ENCODE results near the gene TMEM95.
A peak's percentile ranks its signal among the peaks of the same experiment; 100 is the strongest.

TMEM95 gene

DNA sequence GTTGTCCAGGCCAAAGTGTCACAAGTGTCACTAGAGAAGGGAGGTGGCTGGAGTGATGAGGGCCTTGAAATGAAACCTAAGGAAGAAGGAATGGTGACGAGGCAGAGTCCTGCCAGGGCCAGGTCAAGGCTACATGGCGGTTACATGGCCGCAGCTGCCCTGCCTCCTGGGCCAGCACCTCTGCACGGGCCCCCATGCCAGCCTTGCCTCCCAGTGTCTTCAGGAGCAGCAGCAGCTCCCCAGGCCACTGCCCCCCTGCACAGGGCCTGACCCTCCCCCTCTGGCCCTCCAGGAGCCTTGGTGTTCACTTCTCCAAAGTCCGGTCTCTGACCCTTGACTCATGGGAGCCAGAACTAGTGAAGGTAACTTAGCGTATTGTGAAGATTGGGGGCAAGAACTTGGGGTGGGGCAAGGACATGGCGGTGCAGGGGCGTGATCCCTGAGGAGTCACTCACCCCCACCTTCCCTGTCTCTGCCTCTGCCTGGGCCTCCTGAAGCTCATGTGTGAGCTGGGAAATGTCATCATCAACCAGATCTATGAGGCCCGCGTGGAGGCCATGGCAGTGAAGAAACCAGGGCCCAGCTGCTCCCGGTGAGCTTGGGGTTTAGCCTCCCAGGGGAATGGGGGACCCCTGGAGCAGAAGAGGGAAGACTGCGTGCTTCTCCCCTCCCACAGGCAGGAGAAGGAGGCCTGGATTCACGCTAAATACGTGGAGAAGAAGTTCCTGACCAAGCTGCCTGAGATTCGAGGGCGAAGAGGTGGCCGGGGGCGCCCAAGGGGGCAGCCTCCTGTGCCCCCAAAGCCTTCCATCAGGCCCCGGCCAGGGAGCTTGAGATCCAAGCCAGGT lies 7.1 kb upstream of the TMEM95 start:
- TF ChIP-seq, protein P1, sequence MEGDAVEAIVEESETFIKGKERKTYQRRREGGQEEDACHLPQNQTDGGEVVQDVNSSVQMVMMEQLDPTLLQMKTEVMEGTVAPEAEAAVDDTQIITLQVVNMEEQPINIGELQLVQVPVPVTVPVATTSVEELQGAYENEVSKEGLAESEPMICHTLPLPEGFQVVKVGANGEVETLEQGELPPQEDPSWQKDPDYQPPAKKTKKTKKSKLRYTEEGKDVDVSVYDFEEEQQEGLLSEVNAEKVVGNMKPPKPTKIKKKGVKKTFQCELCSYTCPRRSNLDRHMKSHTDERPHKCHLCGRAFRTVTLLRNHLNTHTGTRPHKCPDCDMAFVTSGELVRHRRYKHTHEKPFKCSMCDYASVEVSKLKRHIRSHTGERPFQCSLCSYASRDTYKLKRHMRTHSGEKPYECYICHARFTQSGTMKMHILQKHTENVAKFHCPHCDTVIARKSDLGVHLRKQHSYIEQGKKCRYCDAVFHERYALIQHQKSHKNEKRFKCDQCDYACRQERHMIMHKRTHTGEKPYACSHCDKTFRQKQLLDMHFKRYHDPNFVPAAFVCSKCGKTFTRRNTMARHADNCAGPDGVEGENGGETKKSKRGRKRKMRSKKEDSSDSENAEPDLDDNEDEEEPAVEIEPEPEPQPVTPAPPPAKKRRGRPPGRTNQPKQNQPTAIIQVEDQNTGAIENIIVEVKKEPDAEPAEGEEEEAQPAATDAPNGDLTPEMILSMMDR (conservative IDR thresholded peaks at IDR 0.05; ENCODE audit: control insufficient read depth, insufficient read depth, low read depth, low read length): no peak
- DNase-seq (ENCODE audit: low read depth): peak; percentile 40
- H3K4me3 ChIP-seq (ENCODE audit: control insufficient read depth, low read depth, low read length): no peak overlapping the region

GRCh38 chr17:7348478-7349242 lies 6.3 kb upstream of the TMEM95 start:
- TF ChIP-seq, protein P1 (conservative IDR thresholded peaks at IDR 0.05; ENCODE audit: control insufficient read depth, insufficient read depth, low read depth, low read length): no peak
- peak; percentile 93 for DNase-seq (ENCODE audit: low read depth)
- no peak overlapping the region for H3K4me3 ChIP-seq (ENCODE audit: control insufficient read depth, low read depth, low read length)

DNA sequence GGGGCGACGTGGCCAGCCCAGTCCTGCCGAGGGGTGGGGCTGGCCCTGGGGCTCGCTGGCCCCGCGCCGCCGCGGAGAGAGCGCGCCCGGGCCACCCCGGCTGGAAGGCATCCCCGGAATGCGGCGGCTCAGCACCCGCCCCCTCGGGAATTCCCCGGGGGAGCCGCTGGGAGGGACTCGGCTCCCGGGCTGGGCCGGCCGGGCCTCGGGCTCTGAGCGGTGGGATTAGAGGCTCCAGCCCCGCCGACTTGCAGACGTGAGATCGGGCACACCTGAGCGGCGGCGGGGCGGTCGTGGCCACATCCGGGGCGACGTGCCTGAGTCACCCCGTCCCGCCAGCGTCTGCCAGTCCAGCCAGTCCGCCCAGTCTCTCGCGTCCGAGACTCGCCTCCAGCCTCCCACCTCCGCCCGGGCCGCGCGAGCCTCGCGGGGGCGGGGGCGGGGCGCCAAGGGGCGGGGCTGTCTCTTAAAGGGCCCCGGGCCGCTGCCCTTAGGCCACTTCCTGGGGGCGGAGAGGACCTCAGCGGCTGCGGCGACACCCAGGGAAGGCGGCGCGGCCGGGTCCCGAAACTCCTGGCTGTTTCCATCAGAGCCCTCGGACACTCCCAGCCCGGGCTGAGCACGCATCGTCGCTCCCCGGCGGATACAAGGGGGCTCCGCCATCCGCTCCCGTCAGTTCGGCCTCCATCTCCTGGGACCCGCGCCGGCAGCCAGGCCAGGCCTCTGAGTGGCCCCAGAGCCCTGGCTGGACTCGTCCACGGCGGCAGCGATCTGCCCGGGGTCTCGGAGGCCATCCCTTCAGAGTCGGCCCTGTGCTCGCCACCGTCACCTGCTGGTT lies 3.1 kb upstream of the TMEM95 start, which contains the start of gene KCTD11:
TSS of gene KCTD11 (plus strand) at position 498 of the 838 bp plus-strand sequence.
- peak within 1 kb of the TSS; percentile 75 for H3K4me3 ChIP-seq (ENCODE audit: control insufficient read depth, low read depth, low read length)
- DNase-seq (ENCODE audit: low read depth): peak; percentile 84
- TF ChIP-seq, protein P1 (conservative IDR thresholded peaks at IDR 0.05; ENCODE audit: control insufficient read depth, insufficient read depth, low read depth, low read length): no peak

GRCh38 chr17:7352503-7352889 lies 2.5 kb upstream of the TMEM95 start:
- H3K4me3 ChIP-seq (ENCODE audit: control insufficient read depth, low read depth, low read length): peak overlapping the region; percentile 71
- no peak for DNase-seq (ENCODE audit: low read depth)
- TF ChIP-seq, protein P1 (conservative IDR thresholded peaks at IDR 0.05; ENCODE audit: control insufficient read depth, insufficient read depth, low read depth, low read length): peak; percentile 43

DNA sequence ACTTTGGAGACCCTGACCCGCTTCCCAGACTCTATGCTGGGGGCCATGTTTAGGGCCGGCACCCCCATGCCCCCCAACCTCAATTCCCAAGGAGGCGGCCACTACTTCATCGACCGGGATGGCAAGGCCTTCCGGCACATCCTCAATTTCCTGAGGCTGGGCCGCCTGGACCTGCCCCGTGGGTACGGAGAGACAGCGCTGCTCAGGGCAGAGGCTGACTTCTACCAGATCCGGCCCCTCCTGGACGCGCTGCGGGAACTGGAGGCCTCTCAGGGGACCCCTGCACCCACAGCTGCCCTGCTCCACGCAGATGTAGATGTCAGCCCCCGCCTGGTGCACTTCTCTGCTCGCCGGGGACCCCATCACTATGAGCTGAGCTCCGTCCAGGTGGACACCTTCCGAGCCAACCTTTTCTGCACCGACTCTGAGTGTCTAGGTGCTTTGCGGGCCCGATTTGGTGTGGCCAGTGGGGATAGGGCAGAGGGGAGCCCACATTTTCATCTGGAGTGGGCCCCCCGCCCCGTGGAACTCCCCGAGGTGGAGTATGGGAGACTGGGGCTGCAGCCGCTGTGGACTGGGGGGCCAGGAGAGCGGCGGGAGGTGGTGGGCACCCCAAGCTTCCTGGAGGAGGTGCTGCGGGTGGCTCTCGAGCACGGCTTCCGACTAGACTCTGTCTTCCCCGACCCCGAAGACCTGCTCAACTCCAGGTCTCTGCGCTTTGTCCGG lies 1.9 kb upstream of the TMEM95 start:
- DNase-seq (ENCODE audit: low read depth): no peak
- H3K4me3 ChIP-seq (ENCODE audit: control insufficient read depth, low read depth, low read length): peak overlapping the region; percentile 71

More for the DNA sequence above, 1.9 kb upstream of the TMEM95 start:
- TF ChIP-seq, protein P1 (conservative IDR thresholded peaks at IDR 0.05; ENCODE audit: control insufficient read depth, insufficient read depth, low read depth, low read length): no peak
